PC-9 (cell line): ENCODE results near the gene RNF157. TPM values are rescaled to one million over a fixed set of nuclear protein-coding genes. Genes with fewer than 3 reads are reported as not detected.

Experiments used
- BruUV-seq: library from RNA; stranded (reverse); fragments of 400-500 nt; replicated peaks from 2 replicates; lab custom pipeline; 2021; lab: Mats Ljungman, UMichigan
- CTCF ChIA-PET: fragments of 300-600 bp; sonication (Branson Sonifier 250); formaldehyde crosslinking; loops from one replicate; lab custom pipeline; 2022; ENCODE audit warnings: antibody characterized with exemption; lab: Charles Lee
- POLR2A ChIA-PET: fragments of 300-600 bp; sonication (Branson Sonifier 250); formaldehyde crosslinking; loops from one replicate; lab custom pipeline; 2022; ENCODE audit warnings: antibody characterized with exemption; ENCODE audit not compliant: unreplicated experiment; lab: Charles Lee
- DNase-seq, 2 experiments: peaks; one replicate each; pipeline versions ENCODE4 v3.0.0 to v3.0.0-alpha.2; 2015 to 2022; ENCODE audit warnings: mixed read lengths in 1 of 2
- H2AFZ ChIP-seq: fragments of 200-600 bp; sonication (generic); 2 replicates; pipeline ENCODE4 v1.8.1; 2017; ENCODE audit warnings: antibody characterized with exemption
- H3F3A ChIP-seq: fragments of 200-600 bp; sonication (generic); 2 replicates; pipeline ENCODE4 v1.8.1; 2017; ENCODE audit warnings: antibody characterized with exemption, mild to moderate bottlenecking, low read depth; ENCODE audit not compliant: insufficient read depth
- H3K27ac ChIP-seq: fragments of 200-600 bp; sonication (generic); 2 replicates; pipeline ENCODE4 v1.6.1; 2016; ENCODE audit warnings: mixed run types
- H3K27me3 ChIP-seq: fragments of 200-600 bp; sonication (generic); 2 replicates; pipeline ENCODE4 v1.6.1; 2016; ENCODE audit warnings: low read depth, mixed run types; ENCODE audit not compliant: insufficient read depth
- H3K36me3 ChIP-seq: fragments of 200-600 bp; sonication (generic); 2 replicates; pipeline ENCODE4 v1.6.1; 2016; ENCODE audit warnings: low read depth, mixed run types
- H3K4me1 ChIP-seq: fragments of 200-600 bp; sonication (generic); replicated peaks from 2 replicates; pipeline ENCODE4 v1.6.1; 2016; ENCODE audit warnings: mixed run types; ENCODE audit not compliant: insufficient read depth
- H3K4me2 ChIP-seq: fragments of 200-600 bp; sonication (generic); 2 replicates; pipeline ENCODE4 v1.6.1; 2017; ENCODE audit warnings: mixed run types
- H3K4me3 ChIP-seq: fragments of 200-600 bp; sonication (generic); 2 replicates; pipeline ENCODE4 v1.6.1; 2016; ENCODE audit warnings: mixed run types
- H3K79me2 ChIP-seq: fragments of 200-600 bp; sonication (generic); 2 replicates; pipeline ENCODE4 v1.6.1; 2017; ENCODE audit warnings: low read depth, mixed run types
- H3K9me2 ChIP-seq: fragments of 200-600 bp; sonication (generic); 2 replicates; pipeline ENCODE4 v1.8.1; 2017; ENCODE audit warnings: mild to moderate bottlenecking; ENCODE audit not compliant: insufficient read depth
- H3K9me3 ChIP-seq: fragments of 200-600 bp; sonication (generic); 2 replicates; pipeline ENCODE4 v1.8.1; 2016; ENCODE audit warnings: low read depth; ENCODE audit not compliant: insufficient read depth
- H4K20me1 ChIP-seq: fragments of 200-600 bp; sonication (generic); 2 replicates; pipeline ENCODE4 v1.8.1; 2017; ENCODE audit not compliant: insufficient read depth
- EZH2 ChIP-seq: fragments of 200-600 bp; sonication (generic); IDR thresholded peaks from 2 replicates; pipeline ENCODE4 v1.8.0; 2017; ENCODE audit warnings: antibody characterized with exemption, low read depth
- intact Hi-C: fragments of 100-400 bp; cut with micrococcal nuclease; formaldehyde crosslinking; loops from one replicate; pipeline ENCODE4 v1.10.0; 2022; ENCODE audit not compliant: unreplicated experiment
- total RNA-seq: library from RNA; stranded (reverse); gene quantifications from 2 replicates; pipeline ENCODE4 v1.2.3, GENCODE V29; 2021
- TF ChIP-seq, protein P1 (sequence below): fragments of 200-600 bp; sonication (generic); conservative IDR thresholded peaks from 2 replicates; pipeline ENCODE4 v1.6.1; 2017; ENCODE audit warnings: mixed run types, antibody characterized with exemption, mild to moderate bottlenecking, moderate library complexity

Gene RNF157
- total RNA-seq, 1 experiment from 2014 or later = 7.2 TPM

DNA sequence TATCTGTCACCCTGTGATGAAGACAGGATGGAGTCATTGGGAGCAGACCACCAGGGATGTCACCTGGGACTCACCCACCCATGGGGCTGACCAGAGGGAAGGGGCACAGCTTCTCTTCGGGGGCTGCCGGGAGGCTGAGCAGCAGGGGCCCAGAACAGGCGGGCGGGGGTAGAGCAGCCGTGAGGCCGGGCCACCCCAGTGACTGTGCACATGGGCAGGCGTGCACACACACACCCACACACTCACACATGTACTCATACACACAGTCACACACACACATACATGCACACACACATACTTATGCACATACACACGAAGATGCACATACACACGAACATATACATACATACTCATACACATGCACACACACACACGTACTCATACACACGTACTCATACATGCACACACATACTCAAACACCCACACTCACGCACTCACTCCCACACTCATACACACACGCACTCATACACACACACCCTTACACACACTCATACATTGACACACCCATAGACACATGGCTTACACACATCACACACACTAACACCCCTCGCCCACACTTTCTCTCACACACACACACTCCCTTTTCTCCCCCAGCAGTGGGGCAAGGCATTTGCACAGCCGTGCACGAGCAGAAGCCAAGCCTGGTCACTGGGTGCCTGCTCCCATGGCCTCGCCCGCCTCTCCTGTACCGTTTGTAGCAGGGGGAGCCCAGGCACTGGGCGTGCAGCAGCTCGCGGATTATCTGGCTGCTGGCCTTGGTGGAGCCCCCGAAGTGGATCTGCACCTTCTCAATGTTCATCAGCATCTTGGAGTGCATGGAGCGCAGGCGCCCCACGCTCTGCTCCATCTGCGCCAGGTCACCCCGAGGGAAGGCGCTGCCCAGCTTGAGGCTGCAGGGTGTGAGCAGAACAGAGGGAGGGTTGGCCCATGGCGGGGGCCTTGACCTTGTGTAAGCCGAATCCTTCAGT is 37.3 kb upstream of the RNF157 start:
- ChIA-PET POLR2A (interaction anchor here (0.8 kb wide), 1 partner anchor 22 kb away, joined by 6 read pairs; no protein-coding TSS in a partner anchor), CTCF (interaction anchor here (0.7 kb wide), 1 partner anchor 154 kb away, joined by 3 read pairs; no protein-coding TSS in a partner anchor)
- Histone ChIP-seq H3K27me3 (no peaks in the 10 kb centered on the region), H3K4me2 (no peak overlapping the region), H3K4me1 (peaks cover 15% of the 10 kb centered on the region), H4K20me1 (no peaks in the 10 kb centered on the region), H3K9me2 (no peaks in the 10 kb centered on the region), H3K9me3 (no peaks in the 10 kb centered on the region), H3K79me2 (no peaks in the 10 kb centered on the region), H3F3A (peaks cover 9% of the 10 kb centered on the region), H3K4me3 (no peak overlapping the region), H2AFZ (no peak overlapping the region), H3K36me3 (no peaks in the 10 kb centered on the region), H3K27ac (peak overlapping the region; percentile 65)
- TF ChIP-seq, protein P1, sequence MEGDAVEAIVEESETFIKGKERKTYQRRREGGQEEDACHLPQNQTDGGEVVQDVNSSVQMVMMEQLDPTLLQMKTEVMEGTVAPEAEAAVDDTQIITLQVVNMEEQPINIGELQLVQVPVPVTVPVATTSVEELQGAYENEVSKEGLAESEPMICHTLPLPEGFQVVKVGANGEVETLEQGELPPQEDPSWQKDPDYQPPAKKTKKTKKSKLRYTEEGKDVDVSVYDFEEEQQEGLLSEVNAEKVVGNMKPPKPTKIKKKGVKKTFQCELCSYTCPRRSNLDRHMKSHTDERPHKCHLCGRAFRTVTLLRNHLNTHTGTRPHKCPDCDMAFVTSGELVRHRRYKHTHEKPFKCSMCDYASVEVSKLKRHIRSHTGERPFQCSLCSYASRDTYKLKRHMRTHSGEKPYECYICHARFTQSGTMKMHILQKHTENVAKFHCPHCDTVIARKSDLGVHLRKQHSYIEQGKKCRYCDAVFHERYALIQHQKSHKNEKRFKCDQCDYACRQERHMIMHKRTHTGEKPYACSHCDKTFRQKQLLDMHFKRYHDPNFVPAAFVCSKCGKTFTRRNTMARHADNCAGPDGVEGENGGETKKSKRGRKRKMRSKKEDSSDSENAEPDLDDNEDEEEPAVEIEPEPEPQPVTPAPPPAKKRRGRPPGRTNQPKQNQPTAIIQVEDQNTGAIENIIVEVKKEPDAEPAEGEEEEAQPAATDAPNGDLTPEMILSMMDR = no peak
- TF ChIP-seq EZH2 = no peak
- no TSS peak for BruUV-seq
- no peak for DNase-seq
- intact Hi-C loops = loop anchor here (5.0 to 10.0 kb wide), 4 partner anchors 95 to 503 kb away; partner anchors contain the start of gene MRPL38

DNA sequence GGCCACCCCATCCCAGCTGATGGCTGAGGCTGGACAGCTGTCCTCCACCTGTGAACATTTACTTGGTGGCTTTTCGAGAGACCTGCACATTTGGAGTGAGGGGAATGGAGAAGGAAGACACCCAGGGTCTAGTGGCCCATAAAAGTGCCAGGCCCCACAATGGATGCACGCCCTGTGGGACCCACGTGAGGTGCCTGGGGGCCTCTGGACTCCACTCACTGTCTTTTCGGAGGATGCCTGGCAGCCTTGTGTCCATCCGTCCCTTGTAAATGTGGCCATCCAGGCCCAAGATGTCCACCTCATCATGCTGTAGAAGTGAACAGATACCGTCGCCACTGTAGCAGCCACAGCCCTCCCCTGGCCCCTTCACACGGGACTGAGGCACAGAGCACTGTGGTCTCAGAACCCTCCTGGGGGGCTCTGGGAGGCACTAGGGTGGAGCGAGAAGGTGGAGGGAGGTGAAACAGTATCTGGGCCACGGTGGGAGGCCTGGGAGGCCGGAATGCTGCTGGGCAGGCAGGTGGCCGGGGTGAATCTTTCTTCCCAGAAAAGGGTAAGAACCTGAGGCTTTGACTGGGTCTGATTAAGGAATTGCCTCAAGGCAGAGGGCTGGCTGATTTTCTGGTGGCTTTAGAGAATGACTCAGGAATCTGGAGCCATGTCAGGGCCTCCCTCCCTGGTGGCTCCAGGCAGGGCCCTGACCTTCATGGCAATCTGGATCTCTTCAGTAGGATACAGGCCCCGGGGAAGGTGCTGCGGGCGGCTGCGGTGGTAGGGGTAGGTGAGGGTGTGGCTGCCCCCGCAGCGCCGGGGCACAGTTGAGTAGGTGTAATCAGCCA is 36.4 kb upstream of the RNF157 start:
- ChIA-PET POLR2A (interaction anchor here (0.5 kb wide), 1 partner anchor 200 kb away, joined by 4 read pairs; no protein-coding TSS in a partner anchor), CTCF (interaction anchor here (0.7 kb wide), 1 partner anchor 153 kb away, joined by 3 read pairs; no protein-coding TSS in a partner anchor)
- Histone ChIP-seq H3K9me2 (no peaks in the 10 kb centered on the region), H3K36me3 (no peaks in the 10 kb centered on the region), H3K79me2 (no peaks in the 10 kb centered on the region), H3K27ac (peak overlapping the region; percentile 65), H3K9me3 (no peaks in the 10 kb centered on the region), H3F3A (peaks cover 13% of the 10 kb centered on the region), H2AFZ (no peak overlapping the region), H4K20me1 (no peaks in the 10 kb centered on the region), H3K27me3 (no peaks in the 10 kb centered on the region), H3K4me3 (no peak overlapping the region), H3K4me1 (peaks cover 15% of the 10 kb centered on the region), H3K4me2 (peak overlapping the region; percentile 45)
- BruUV-seq = no TSS peak
- intact Hi-C loops = loop anchor here (5.0 to 10.0 kb wide), 4 partner anchors 94 to 502 kb away; partner anchors contain the start of gene MRPL38
- no peak for TF ChIP-seq EZH2
- TF ChIP-seq, protein P1 = no peak
- DNase-seq = peak; percentile 82 to 86

DNA sequence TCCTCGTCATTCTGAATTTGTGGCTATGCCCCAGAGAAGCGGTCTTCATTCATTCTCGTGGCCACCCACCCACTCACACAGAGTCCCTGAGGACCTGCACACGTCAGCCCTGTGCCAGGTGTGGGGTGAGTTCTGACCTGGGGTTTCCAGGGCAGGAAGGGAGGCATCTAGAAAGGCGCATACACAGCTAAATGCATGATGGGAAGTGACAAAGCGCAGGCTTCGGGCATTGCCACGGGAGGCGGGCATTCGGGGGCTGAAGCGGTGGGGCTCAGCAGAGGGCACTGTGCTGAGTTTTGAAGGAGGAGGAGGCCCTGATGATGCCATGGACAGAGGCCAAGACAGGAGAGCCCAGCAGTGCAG is 35.8 kb upstream of the RNF157 start:
- BruUV-seq = no TSS peak
- CTCF ChIA-PET = no interaction called here
- intact Hi-C loops = loop anchor here (5.0 to 10.0 kb wide), 4 partner anchors 94 to 501 kb away; partner anchors contain the start of gene MRPL38

More for the DNA sequence above, 35.8 kb upstream of the RNF157 start:
- Histone ChIP-seq H3K4me2 (0 out of 2 replicates have a peak overlapping the region, but pooled peaks have one; percentile 45), H4K20me1 (no peaks in the 10 kb centered on the region), H3K4me1 (peaks cover 15% of the 10 kb centered on the region), H3K4me3 (no peak overlapping the region), H3K79me2 (no peaks in the 10 kb centered on the region), H3K9me2 (no peaks in the 10 kb centered on the region), H3K36me3 (no peaks in the 10 kb centered on the region), H3K9me3 (no peaks in the 10 kb centered on the region), H2AFZ (no peak overlapping the region), H3K27ac (peak overlapping the region; percentile 65), H3K27me3 (no peaks in the 10 kb centered on the region), H3F3A (peaks cover 13% of the 10 kb centered on the region)
- TF ChIP-seq EZH2 = no peak
- TF ChIP-seq, protein P1 = no peak
- POLR2A ChIA-PET = interaction anchor here (0.5 kb wide), 1 partner anchor 199 kb away, joined by 4 read pairs; no protein-coding TSS in a partner anchor
- DNase-seq = no peak
